Inflammatory macrophage treated with lipopolysaccharide for 1 hour (primary cell): ENCODE results near the gene KANK3.
A peak's percentile ranks its signal among the peaks of the same experiment; 100 is the strongest.
"Not testable (repeated sequence)": the region's sequence is repeated elsewhere in the genome, so short reads cannot be mapped to it uniquely, and the experiment has no call there.

Source experiments
- DNase-seq, 2 donors: peaks; one replicate each; pipeline ENCODE4 v3.0.0-alpha.2; 2020 to 2022

Gene KANK3

DNA sequence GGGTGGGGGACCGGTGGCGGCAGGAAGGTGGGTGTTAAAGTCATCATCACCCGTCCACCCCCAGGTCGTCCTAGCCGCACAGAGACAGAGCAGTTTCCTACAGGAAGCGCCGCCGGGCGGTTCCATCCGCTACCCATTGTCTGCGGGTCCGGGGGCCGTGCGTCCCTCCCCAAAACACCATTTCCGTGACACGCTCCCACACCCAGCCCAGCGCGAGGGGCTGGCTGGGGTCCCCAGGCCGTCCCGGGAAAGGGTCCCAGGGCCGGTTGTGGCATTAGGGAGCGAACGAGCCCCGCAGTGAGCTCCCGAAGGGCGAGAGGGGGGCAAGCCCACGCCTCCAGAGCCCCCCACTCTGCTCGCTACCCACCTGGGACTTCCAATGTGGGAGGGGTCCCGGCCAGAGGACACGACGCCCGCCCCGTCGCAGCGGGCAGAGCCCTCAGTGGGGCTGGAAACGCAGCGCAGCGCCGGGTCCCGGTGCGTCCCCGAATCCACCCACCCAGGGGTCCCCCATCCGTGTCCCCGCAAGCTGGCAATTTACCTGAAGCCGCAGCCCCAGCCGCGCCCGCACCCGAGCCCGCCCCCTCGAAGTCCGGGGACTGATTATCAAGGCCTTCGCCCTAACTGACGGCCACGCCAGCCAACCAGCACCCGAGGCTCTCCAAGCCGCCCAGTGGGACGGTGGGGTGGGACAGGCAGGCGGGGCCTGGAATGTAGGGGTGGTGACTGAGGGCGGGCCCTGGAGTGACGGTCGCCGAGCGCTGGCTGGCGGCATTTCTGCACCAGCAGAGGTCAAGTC is at the start of gene KANK3:
Gene KANK3 (minus strand): TSS at position 579 of the 799 bp plus-strand sequence. CDS start 5,434 bp downstream, outside the sequence.
- peak; percentile 95 to 97 for DNase-seq

GRCh38 chr19:8392017-8392591 is 49.0 kb upstream of the KANK3 start:
- DNase-seq: no peak

- DNase-seq: no peak
These were observed 48.3 kb upstream of the KANK3 start for GRCh38 chr19:8391198-8392016.

DNA sequence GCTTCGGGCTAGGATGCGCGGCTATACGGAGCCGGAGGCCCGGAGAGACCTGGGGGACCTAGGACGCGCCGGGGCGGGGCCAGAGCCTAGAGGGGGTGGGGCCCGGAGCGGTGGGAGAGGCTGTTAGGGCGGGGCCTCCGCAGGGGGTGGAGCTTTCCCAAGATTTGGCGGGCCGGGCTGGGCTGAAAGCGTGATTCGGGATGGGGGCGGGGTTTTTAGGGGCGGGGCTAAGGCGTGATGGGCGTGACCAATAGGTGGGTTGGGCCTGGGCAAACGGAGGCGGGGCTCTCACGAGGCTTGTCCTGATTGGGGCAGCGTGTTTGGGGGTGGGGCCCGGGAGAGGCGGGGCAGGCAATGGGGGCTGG is 47.5 kb upstream of the KANK3 start:
- DNase-seq: peak; percentile 88 to 99

DNA sequence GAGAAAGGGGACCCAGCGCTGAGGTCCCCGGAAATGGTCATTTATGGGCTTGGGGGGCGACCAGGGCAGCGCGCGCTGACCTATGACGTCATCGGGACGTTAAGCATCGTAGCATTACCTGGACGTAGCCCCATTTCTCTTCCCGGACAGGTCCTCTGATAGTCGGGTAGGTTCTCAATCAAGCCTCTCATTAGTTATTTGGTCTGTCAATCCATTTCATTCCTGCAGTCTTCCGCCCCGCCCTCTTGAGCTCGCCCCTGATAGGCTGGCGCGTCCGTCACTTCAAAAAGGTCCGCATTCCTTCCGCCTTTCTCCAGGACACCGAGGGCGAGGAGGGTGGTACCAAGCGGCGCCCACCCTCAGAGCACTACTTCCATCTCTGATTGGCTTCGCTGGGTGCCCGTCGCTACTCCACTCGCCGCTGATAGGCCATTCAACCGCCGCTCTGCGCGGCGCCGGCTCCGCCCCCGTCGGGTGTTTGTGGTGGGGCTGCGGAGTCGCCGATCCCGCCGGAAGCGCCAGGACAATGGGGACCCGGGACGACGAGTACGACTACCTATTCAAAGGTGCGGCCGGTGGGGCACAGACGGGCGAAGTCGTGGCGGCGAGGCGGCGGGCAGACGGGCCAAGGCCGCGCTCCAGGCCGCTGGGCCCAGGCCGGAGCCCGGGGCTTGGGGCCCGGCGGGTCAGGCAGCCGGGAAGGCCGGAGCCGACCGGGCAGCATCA is 47.0 kb upstream of the KANK3 start, which contains the start of gene RAB11B:
Gene RAB11B (plus strand): TSS at position 470 of the 726 bp plus-strand sequence. CDS start 57 bp downstream, at position 527.
- peak; percentile 99 to 100 for DNase-seq

DNA sequence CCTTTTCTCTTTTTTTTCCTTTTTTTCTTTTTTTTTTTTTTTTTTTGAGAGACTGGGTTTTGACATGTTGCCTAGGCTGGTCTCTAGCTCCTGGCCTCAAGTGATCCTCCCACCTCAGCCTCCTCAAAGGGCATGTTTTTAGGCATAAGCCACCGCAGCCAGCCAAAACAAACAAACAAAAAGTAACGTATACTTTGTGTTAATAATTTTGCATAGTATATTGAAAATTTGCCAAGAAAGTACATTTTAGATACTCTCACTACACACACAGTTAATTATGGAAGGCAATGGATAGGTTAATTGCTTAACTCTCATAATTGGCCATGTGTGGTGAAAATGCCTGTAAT is 45.5 kb upstream of the KANK3 start:
- no peak for DNase-seq

- no peak for DNase-seq
These were observed 44.9 kb upstream of the KANK3 start for GRCh38 chr19:8387688-8388611.

DNA sequence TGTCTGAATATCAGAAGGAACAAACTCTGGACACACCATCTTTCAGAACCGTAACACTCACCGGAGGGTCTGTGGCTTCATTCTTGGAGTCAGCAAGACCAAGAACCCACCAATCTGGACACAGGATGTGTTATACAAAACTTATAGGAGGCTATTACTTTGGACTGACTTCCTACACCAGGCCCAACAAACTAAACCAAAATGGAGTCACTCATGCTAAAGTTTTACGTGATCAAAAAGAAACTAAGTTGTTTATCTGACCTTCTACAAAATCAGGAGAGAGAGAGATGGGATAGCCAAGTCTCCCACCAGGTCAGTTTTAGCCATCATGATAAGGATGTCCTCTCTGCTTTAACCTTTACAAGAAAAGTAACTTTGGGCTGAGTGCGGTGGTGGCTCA is 43.9 kb upstream of the KANK3 start:
- no peak for DNase-seq

DNA sequence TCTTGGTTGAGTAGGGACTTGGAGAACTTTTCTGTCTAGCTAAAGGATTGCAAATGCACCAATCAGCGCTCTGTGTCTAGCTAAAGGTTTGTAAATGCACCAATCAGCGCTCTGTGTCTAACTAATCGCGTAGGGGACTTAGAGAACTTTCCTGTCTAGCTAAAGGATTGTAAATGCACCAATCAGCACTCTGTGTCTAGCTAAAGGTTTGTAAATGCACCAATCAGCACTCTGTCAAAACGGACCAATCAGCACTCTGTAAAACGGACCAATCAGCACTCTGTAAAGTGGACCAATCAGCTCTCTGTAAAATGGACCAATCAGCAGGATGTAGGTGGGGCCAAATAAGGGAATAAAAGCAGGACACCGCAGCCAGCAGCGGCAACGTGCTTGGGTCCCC is 43.4 kb upstream of the KANK3 start:
- DNase-seq: not testable (repeated sequence)

- not testable (repeated sequence) for DNase-seq
These were observed 42.5 kb upstream of the KANK3 start for GRCh38 chr19:8385566-8385965.

DNA sequence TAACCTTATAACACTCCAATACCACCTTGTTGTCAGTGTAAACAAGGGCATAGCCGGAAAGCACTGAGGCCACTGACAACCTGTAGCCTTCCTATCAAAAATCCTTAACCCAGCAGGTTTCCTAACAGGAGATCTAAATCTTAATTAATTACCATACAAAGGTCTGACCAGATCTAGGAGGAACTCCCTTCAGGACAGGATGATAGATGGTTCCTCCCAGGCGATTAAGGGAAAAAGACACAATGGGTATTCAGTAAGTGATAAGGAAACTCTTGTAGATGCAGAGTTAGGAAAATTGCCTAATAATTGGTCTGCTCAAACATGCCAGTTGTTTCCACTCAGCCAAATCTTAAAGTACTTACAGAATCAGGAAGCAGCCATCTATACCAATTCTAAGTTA is 42.0 kb upstream of the KANK3 start:
- peak; percentile 9 to 38 for DNase-seq

- DNase-seq: peak; percentile 70 to 77
These were observed 41.5 kb upstream of the KANK3 start for GRCh38 chr19:8384569-8384968.

- not testable (repeated sequence) for DNase-seq
These were observed 36.3 kb upstream of the KANK3 start for GRCh38 chr19:8379156-8379891.

DNA sequence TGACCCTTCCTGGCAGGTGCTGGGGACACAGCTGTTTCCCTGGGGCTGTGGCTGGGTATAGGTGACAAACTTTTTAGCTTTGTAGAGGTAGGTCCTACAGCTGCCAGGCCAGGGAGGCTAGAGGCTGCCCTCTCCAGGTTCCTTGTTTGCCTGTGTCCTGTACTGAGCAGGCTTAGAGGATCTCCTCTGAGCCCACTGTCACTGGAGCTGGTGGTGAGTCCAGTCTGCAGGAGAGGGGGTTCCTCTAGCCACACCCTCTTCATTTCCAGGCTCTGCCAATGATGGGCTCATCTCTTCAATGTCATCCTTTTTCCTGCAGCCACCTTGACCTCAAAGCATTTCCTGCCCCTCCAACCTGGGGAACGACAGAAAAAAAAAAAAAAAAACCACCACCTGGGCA is 34.5 kb upstream of the KANK3 start:
- no peak for DNase-seq

GRCh38 chr19:8376373-8376974 is 33.4 kb upstream of the KANK3 start:
- DNase-seq: not testable (repeated sequence)

DNA sequence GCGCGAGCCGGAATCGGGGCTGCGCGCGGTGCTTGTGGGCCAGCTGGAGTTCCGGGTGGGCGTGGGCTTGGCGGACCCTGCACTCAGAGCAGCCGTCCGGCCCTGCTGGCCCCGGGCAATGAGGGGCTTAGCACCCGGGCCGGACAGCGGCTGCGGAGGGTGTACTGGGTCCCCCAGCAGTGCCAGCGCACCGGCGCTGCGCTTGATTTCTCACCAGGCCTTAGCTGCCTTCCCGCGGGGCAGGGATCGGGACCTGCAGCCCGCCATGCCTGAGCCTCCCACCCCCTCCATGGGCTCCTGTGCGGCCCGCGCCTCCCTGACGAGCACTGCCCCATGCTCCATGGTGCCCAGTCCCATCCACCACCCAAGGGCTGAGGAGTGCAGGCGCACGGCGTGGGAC is 32.7 kb upstream of the KANK3 start:
- DNase-seq: not testable (repeated sequence)

DNA sequence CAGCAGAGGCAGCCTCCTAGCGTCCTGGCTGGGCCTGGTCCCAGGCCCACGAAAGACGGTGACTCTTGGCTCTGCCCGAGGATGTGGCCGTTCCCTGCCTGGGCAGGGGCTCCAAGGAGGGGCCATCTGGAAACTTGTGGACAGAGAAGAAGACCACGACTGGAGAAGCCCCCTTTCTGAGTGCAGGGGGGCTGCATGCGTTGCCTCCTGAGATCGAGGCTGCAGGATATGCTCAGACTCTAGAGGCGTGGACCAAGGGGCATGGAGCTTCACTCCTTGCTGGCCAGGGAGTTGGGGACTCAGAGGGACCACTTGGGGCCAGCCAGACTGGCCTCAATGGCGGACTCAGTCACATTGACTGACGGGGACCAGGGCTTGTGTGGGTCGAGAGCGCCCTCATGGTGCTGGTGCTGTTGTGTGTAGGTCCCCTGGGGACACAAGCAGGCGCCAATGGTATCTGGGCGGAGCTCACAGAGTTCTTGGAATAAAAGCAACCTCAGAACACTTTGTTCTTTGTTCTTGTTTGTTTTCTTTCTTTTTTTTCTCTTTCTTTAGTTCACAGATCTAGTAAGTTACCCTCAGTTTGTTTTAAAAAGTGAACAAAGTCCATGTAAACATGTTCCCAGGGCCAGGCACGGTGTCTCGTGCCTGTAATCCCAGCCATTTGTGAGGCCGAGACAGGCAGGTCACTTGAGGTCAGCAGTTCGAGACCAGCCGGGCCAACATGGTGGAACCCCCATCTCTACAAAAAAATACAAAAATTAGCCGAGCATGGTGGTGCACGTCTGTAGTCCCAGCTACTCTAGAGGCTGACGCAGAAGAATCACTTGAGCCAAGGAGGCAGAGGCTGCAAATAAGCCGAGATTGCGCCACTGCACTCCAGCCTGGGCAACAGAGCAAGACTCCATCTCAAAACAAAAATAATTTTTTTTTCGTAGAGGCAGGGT is 31.1 kb upstream of the KANK3 start:
- no peak for DNase-seq

DNA sequence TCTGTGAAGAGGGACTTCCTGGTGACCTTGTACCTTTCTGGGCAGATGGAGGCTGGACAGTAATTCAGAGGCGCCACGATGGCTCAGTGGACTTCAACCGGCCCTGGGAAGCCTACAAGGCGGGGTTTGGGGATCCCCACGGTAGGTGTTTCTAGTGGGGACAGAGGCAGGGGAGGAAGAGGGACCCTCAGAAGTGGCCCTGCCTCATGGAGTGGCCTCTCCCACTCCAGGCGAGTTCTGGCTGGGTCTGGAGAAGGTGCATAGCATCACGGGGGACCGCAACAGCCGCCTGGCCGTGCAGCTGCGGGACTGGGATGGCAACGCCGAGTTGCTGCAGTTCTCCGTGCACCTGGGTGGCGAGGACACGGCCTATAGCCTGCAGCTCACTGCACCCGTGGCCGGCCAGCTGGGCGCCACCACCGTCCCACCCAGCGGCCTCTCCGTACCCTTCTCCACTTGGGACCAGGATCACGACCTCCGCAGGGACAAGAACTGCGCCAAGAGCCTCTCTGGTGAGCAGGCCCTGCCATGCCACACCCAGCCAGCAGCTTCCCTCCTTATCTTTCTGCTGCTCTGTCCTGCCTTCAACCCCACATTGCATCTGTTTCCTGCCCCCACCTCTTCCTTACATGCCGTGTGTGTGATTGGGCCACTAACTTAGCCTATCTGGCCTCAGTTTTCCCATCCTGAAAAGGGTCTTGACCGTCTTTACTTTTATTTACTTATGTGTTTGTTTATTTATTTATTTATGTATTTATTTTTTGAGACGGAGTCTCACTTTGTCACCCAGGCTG is 28.1 kb upstream of the KANK3 start:
- DNase-seq: no peak
